HEK293 (cell line): Measurements from ENCODE around the gene PIP4K2A.

ENCODE experiments used
- ZNF114 ChIP-seq: fragments of 450-650 bp; formaldehyde crosslinking; IDR thresholded peaks from 2 replicates; pipeline ENCODE4 v1.5.0; 2017; ENCODE audit warnings: missing biosample characterization, missing genetic modification characterization
- ZNF404 ChIP-seq: fragments of 450-650 bp; formaldehyde crosslinking; IDR thresholded peaks from 2 replicates; pipeline ENCODE4 v1.5.1; 2017; ENCODE audit warnings: missing biosample characterization, missing genetic modification characterization
- ZSCAN30 ChIP-seq: fragments of 450-650 bp; IDR thresholded peaks from 2 replicates; pipeline ENCODE4 v1.5.1; 2018; ENCODE audit warnings: missing biosample characterization, mild to moderate bottlenecking, missing genetic modification characterization, moderate library complexity
- TF ChIP-seq, protein P1 (sequence below): fragments of 450-650 bp; formaldehyde crosslinking; IDR thresholded peaks from 2 replicates; pipeline ENCODE4 v1.5.1; 2016; ENCODE audit warnings: missing biosample characterization, missing genetic modification characterization
- TF ChIP-seq, protein P2 (sequence below): fragments of 450-650 bp; formaldehyde crosslinking; IDR thresholded peaks from 2 replicates; pipeline ENCODE4 v1.5.1; 2016; ENCODE audit warnings: missing biosample characterization, missing genetic modification characterization

GRCh38 chr10:22605168-22605567 lies 109.2 kb downstream of the PIP4K2A start:
- TF ChIP-seq ZNF114 (tag by site-specific recombination) (no peak), ZSCAN30 (tag by site-specific recombination) (no peak), ZNF404 (tag by site-specific recombination) (no peak)
- TF ChIP-seq, protein P1, sequence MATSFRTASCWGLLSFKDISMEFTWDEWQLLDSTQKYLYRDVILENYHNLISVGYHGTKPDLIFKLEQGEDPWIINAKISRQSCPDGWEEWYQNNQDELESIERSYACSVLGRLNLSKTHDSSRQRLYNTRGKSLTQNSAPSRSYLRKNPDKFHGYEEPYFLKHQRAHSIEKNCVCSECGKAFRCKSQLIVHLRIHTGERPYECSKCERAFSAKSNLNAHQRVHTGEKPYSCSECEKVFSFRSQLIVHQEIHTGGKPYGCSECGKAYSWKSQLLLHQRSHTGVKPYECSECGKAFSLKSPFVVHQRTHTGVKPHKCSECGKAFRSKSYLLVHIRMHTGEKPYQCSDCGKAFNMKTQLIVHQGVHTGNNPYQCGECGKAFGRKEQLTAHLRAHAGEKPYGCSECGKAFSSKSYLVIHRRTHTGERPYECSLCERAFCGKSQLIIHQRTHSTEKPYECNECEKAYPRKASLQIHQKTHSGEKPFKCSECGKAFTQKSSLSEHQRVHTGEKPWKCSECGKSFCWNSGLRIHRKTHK (tag by site-specific recombination): no peak
- TF ChIP-seq, protein P2, sequence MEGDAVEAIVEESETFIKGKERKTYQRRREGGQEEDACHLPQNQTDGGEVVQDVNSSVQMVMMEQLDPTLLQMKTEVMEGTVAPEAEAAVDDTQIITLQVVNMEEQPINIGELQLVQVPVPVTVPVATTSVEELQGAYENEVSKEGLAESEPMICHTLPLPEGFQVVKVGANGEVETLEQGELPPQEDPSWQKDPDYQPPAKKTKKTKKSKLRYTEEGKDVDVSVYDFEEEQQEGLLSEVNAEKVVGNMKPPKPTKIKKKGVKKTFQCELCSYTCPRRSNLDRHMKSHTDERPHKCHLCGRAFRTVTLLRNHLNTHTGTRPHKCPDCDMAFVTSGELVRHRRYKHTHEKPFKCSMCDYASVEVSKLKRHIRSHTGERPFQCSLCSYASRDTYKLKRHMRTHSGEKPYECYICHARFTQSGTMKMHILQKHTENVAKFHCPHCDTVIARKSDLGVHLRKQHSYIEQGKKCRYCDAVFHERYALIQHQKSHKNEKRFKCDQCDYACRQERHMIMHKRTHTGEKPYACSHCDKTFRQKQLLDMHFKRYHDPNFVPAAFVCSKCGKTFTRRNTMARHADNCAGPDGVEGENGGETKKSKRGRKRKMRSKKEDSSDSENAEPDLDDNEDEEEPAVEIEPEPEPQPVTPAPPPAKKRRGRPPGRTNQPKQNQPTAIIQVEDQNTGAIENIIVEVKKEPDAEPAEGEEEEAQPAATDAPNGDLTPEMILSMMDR (tag by site-specific recombination): no peak
